ENCODE measurements around the gene PLA2G2C. TPM values are rescaled to one million over a fixed set of nuclear protein-coding genes. Genes with fewer than 3 reads are reported as not detected.

PLA2G2C gene
- total RNA-seq, 4 donors from 2014 or later, result not detected

GRCh38 chr1:20165522-20165951, 20.8 kb downstream of the PLA2G2C start:
- no peak for DNase-seq (ENCODE audit: low spot score in 2 of 2)
- peaks cover 2% of the 10 kb centered on the region for H3K27me3 ChIP-seq
- no peaks in the 10 kb centered on the region for H3K36me3 ChIP-seq
- peaks cover 13% of the 10 kb centered on the region for H3K9me3 ChIP-seq
- H3K27ac ChIP-seq, result no peak overlapping the region
- TF ChIP-seq POLR2A (IDR thresholded peaks at IDR 0.05) (no peak), CTCF (IDR thresholded peaks at IDR 0.05) (no peak), EP300 (IDR thresholded peaks at IDR 0.05) (no peak), POLR2AphosphoS5 (IDR thresholded peaks at IDR 0.05) (no peak)
- WGBS, result 87% methylated on average over 16 of the region's 16 CpGs
- H3K4me1 ChIP-seq, result peaks cover 16% of the 10 kb centered on the region
- no peak overlapping the region for H3K4me3 ChIP-seq

- TF ChIP-seq CTCF (IDR thresholded peaks at IDR 0.05) (no peak), POLR2A (IDR thresholded peaks at IDR 0.05) (no peak), POLR2AphosphoS5 (IDR thresholded peaks at IDR 0.05) (no peak), EP300 (IDR thresholded peaks at IDR 0.05) (no peak)
- H3K4me3 ChIP-seq, result no peak overlapping the region
- H3K9me3 ChIP-seq, result peaks cover 21% of the 10 kb centered on the region
- DNase-seq (ENCODE audit: low spot score in 2 of 2), result no peak
- H3K27me3 ChIP-seq, result peaks cover 2% of the 10 kb centered on the region
- no peak overlapping the region for H3K27ac ChIP-seq
- H3K4me1 ChIP-seq, result peaks cover 16% of the 10 kb centered on the region
- no peaks in the 10 kb centered on the region for H3K36me3 ChIP-seq
- 66% methylated on average over 15 of the region's 15 CpGs for WGBS
These were observed 21.6 kb downstream of the PLA2G2C start for GRCh38 chr1:20164694-20165202.

GRCh38 chr1:20160034-20160433, 26.3 kb downstream of the PLA2G2C start:
- no peak for TF ChIP-seq EP300 (IDR thresholded peaks at IDR 0.05)
- TF ChIP-seq POLR2AphosphoS5 (IDR thresholded peaks at IDR 0.05), result no peak
- no peak for TF ChIP-seq POLR2A (IDR thresholded peaks at IDR 0.05)
- TF ChIP-seq CTCF (IDR thresholded peaks at IDR 0.05), result no peak
- Histone ChIP-seq H3K36me3 (no peaks in the 10 kb centered on the region), H3K9me3 (peaks cover 28% of the 10 kb centered on the region), H3K4me3 (no peak overlapping the region), H3K27ac (no peak overlapping the region), H3K4me1 (peaks cover 4% of the 10 kb centered on the region), H3K27me3 (no peaks in the 10 kb centered on the region)
- WGBS, result 83% methylated on average over 1 of the region's 1 CpG
- no peak for DNase-seq (ENCODE audit: low spot score in 2 of 2)

- Histone ChIP-seq H3K4me3 (no peak overlapping the region), H3K4me1 (peaks cover 3% of the 10 kb centered on the region), H3K36me3 (no peaks in the 10 kb centered on the region), H3K9me3 (peaks cover 28% of the 10 kb centered on the region), H3K27me3 (no peaks in the 10 kb centered on the region), H3K27ac (no peak overlapping the region)
- 72% methylated on average over 7 of the region's 7 CpGs for WGBS
- TF ChIP-seq CTCF (IDR thresholded peaks at IDR 0.05) (no peak), EP300 (IDR thresholded peaks at IDR 0.05) (no peak), POLR2AphosphoS5 (IDR thresholded peaks at IDR 0.05) (no peak), POLR2A (IDR thresholded peaks at IDR 0.05) (no peak)
- DNase-seq (ENCODE audit: low spot score in 2 of 2), result no peak
These were observed 27.8 kb downstream of the PLA2G2C start for GRCh38 chr1:20158358-20159070.

- DNase-seq (ENCODE audit: low spot score in 2 of 2), result peak; percentile 63 to 67
- Histone ChIP-seq H3K4me1 (peaks cover 21% of the 10 kb centered on the region), H3K4me3 (no peak overlapping the region), H3K27ac (no peak overlapping the region), H3K9me3 (peaks cover 5% of the 10 kb centered on the region), H3K36me3 (no peaks in the 10 kb centered on the region), H3K27me3 (no peaks in the 10 kb centered on the region)
- 83% methylated on average over 15 of the region's 18 CpGs for WGBS
- TF ChIP-seq CTCF (IDR thresholded peaks at IDR 0.05) (no peak), EP300 (IDR thresholded peaks at IDR 0.05) (no peak), POLR2AphosphoS5 (IDR thresholded peaks at IDR 0.05) (no peak), POLR2A (IDR thresholded peaks at IDR 0.05) (no peak)
These were observed 32.0 kb downstream of the PLA2G2C start for GRCh38 chr1:20154301-20154831.
